Epithelial cell of proximal tubule (primary cell): ENCODE results near the gene TBCK. TPM values are rescaled to one million over a fixed set of nuclear protein-coding genes. Genes with fewer than 3 reads are reported as not detected.

Experiments used
- DNase-seq: peaks from one replicate; pipeline ENCODE4 v3.0.0-alpha.2; 2011; ENCODE audit warnings: low read depth
- H3K4me3 ChIP-seq: 2 replicates; pipeline ENCODE4 v1.5.1; 2011; ENCODE audit warnings: low read depth, mild to moderate bottlenecking, low read length
- total RNA-seq: library from RNA; depleted of rRNA; stranded (reverse); fragments of >200 nt; gene quantifications from 2 replicates; pipeline ENCODE4 v1.2.3, GENCODE V29; 2015
- TF ChIP-seq, protein P1 (sequence below): conservative IDR thresholded peaks from 2 replicates; pipeline ENCODE4 v1.5.1; 2012; ENCODE audit warnings: low read depth, mild to moderate bottlenecking, low read length

Gene TBCK
- total RNA-seq, 1 donor from 2014 or later, result 20.8 TPM

DNA sequence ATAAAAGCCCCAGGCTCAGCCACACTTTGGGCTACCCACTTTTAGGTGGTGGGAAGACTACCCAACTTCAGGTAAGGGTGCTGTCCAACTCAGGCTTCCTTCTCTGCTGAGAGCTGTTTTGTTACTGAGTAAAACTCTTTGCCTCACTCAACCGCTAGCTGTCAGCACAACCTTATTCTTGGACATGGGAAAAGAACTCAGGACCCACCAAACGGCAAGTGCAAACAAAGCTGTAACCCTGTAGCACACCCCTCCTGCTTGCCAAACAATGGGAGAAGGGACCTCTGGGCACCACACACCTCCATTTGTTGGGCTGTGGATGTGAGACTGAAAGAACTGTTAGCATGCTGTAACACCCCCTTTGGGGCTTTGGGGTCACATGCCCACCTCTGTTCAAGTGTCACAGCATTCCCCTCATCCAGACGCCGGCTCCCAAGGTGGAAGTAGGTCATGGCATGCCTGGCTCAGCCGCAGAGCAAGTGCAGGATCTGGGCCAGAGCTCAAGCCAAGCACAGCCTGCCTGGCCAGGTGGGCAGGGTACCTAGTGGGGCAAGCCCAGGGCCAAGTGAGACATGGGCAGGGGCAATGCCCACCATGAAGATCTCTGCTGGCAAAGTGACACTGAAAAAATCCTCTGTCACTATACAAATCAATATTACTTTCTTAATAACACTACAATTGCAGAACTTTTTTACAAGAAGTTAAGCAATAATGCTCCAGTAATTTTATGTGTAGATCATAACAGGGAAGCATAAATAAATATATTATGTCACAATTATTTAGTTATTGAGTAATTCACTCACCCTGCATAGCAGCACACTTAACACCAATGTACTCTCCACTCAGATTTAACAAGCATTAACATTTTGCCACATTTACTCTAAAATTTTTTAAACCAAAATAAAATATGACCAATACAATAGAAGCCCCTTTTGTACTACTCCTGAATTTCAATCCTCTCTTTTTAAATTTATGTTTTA, 107.2 kb downstream of the TBCK start:
- TF ChIP-seq, protein P1, sequence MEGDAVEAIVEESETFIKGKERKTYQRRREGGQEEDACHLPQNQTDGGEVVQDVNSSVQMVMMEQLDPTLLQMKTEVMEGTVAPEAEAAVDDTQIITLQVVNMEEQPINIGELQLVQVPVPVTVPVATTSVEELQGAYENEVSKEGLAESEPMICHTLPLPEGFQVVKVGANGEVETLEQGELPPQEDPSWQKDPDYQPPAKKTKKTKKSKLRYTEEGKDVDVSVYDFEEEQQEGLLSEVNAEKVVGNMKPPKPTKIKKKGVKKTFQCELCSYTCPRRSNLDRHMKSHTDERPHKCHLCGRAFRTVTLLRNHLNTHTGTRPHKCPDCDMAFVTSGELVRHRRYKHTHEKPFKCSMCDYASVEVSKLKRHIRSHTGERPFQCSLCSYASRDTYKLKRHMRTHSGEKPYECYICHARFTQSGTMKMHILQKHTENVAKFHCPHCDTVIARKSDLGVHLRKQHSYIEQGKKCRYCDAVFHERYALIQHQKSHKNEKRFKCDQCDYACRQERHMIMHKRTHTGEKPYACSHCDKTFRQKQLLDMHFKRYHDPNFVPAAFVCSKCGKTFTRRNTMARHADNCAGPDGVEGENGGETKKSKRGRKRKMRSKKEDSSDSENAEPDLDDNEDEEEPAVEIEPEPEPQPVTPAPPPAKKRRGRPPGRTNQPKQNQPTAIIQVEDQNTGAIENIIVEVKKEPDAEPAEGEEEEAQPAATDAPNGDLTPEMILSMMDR, result no peak
- no peak for DNase-seq
- H3K4me3 ChIP-seq, result no peak overlapping the region

DNA sequence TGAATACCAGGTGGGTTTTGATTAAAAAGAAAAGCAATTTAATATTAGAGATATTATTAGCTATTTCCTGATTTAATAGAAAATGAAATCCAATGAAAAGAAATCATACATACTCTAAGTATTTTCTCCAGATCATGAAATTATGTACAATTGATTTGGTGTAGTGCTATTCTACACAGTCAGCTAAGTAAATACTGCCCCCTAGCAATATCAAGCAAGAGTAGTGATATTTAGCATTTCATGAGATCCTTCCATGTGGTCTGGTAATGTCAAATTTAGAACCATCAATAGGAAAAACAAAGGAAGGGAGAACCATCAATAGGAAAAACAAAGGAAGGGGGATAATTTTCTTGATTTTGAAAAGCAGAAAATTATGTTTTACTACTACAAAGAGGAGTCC, 114.6 kb downstream of the TBCK start:
- no peak for DNase-seq
- H3K4me3 ChIP-seq, result no peak overlapping the region
- TF ChIP-seq, protein P1, result peak; percentile 63

DNA sequence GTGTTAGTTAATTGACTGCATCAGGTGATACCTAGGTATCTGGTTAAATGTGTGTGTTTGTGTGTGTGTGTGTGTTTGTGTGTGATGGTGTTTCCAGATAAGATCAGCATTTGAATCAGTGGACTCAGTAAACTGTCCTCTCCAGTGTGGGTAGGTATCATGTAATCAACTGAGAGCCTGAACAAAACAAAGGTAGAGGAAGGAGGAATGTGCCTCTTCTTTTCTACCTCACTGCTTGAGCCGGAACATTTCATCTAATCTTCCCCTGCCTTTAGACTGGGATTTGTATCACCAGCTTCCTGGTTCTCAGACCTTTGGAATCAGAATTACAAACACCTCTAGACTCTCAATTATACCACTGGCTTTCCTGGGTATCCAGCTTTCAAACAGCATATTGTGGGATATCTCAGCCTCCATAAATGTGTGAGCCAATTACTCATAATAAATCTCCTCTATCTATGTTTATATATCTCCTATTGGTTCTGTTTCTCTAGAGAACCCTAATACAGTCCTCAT, 120.5 kb downstream of the TBCK start:
- no peak for DNase-seq
- H3K4me3 ChIP-seq, result no peak overlapping the region
- TF ChIP-seq, protein P1, result no peak

DNA sequence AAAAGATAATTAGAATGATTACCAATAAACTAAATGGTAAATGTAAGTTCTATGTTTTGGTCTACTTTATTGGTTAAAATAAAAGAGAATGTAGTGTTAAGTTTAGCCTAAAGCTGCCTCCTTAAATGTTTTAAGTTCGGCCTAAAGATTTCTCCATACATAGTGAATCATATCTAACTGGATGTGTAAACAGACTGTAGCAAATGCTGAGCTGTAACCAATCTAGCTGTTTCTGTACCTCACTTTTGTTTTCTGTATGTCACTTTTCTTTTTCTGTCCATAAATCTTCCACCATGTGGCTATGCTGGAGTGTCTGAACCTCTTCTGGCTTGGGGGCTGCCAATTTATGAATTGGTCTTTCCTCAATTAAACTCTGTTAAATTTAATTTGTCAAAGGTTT, 121.2 kb downstream of the TBCK start:
- H3K4me3 ChIP-seq, result no peak overlapping the region
- TF ChIP-seq, protein P1, result no peak
- no peak for DNase-seq

DNA sequence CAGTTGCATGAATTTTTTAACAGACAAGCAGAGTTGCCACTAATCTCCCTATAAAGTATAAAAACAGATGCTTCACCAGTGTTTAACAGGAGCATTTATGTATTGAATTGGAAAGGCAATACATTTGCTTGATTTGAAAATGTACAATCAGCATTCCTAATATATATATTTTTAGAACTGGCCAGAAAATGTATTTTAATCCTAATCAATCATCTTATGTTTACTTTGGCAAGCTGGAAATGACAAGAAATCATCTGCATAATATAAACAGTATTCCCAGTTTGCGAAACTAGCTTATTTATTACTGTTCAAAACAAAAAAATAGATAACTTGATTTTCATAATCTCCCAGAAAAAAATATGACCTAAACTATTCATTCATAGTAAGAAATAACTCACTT, 123.9 kb downstream of the TBCK start:
- TF ChIP-seq, protein P1, result no peak
- DNase-seq, result no peak
- H3K4me3 ChIP-seq, result no peak overlapping the region

DNA sequence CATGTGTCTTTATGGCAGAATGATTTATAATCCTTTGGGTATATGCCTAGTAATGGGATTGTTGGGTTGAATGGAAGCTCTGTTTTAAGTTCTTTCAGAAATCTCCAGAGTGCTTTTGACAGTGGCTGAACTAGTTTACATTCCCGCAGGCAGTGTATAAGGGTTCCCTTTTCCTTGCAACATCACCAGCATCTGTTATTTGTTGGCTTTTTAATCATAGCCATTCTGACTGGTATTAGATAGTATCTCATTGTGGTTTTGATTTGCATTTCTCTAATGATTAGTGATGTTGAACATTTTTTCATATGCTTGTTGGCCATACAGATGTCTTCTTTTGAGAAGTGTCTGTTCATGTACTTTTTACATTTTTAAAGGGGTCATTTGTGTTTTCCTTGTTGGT, 129.8 kb downstream of the TBCK start:
- TF ChIP-seq, protein P1, result no peak
- H3K4me3 ChIP-seq, result no peak overlapping the region
- DNase-seq, result no peak

DNA sequence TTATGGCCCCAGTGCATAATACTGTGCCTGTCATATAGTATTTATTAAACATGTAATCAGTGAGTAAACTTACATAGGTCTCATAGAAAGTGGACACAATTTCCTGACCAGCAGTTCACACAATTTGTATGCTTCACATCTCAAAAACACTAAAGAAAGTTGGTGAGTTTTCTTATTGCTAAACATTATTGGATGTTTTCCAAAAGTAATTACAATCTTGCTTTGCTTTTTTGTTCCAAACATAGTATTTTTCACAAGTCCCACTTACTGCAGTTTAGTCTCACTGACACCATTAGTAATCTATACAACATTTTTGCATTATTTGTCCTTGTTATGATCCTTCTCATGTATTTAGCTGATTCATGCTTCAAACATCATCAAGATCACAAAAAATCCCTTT, 132.5 kb downstream of the TBCK start:
- no peak for DNase-seq
- TF ChIP-seq, protein P1, result no peak

More for the DNA sequence above, 132.5 kb downstream of the TBCK start:
- H3K4me3 ChIP-seq, result no peak overlapping the region
